ENCODE data around the gene ANO7. TPM values are rescaled to one million over a fixed set of nuclear protein-coding genes. Genes with fewer than 3 reads are reported as not detected.

ANO7 gene
- total and polyA plus RNA-seq, 2 of the 13 experiments (the other 11 are each of a cell fraction or from before 2014, with no cell fraction given): 4.1 to 4.9 TPM

GRCh38 chr2:241224018-241224850, 35.8 kb downstream of the ANO7 start (continued):
- TF ChIP-seq AKNA (CRISPR knock-in tag; IDR thresholded peaks at IDR 0.05; ENCODE audit: borderline replicate concordance) (no peak), ZNF670 (CRISPR knock-in tag; IDR thresholded peaks at IDR 0.05; ENCODE audit: borderline replicate concordance) (no peak), ZNF510 (CRISPR knock-in tag; IDR thresholded peaks at IDR 0.05; ENCODE audit: low read depth) (peak; percentile 66; the same call in 1 of the 2 replicates), DZIP1 (CRISPR knock-in tag; IDR thresholded peaks at IDR 0.05) (0 out of 2 replicates have a peak, but pooled peaks have one; percentile 60), KLF13 (CRISPR knock-in tag; IDR thresholded peaks at IDR 0.05) (peak; percentile 44; the same call in 1 of the 2 replicates), ZSCAN29 (CRISPR knock-in tag; conservative IDR thresholded peaks at IDR 0.05) (peak; percentile 48), PHF21A (CRISPR knock-in tag; IDR thresholded peaks at IDR 0.05) (peak; percentile 97), LCORL (IDR thresholded peaks at IDR 0.05) (no peak), LCORL (CRISPR knock-in tag; IDR thresholded peaks at IDR 0.05) (peak; percentile 96), ZNF720 (CRISPR knock-in tag; IDR thresholded peaks at IDR 0.05) (no peak), ZZZ3 (CRISPR knock-in tag; IDR thresholded peaks at IDR 0.05; ENCODE audit: borderline replicate concordance) (0 out of 2 replicates have a peak, but pooled peaks have one; percentile 48), IRF2 (CRISPR knock-in tag; IDR thresholded peaks at IDR 0.05) (no peak), RFXAP (CRISPR knock-in tag; IDR thresholded peaks at IDR 0.05; ENCODE audit: borderline replicate concordance) (peak; percentile 81; the same call in 1 of the 2 replicates), RXRA (CRISPR knock-in tag; IDR thresholded peaks at IDR 0.05) (peak; percentile 73; the same call in 1 of the 2 replicates), GABPA (IDR thresholded peaks at IDR 0.05; ENCODE audit: low read depth, low read length) (no peak), GABPA (CRISPR knock-in tag; IDR thresholded peaks at IDR 0.05; ENCODE audit: low read depth) (peak; percentile 34; the same call in 1 of the 2 replicates), ZNF589 (CRISPR knock-in tag; conservative IDR thresholded peaks at IDR 0.05) (no peak)
- TF ChIP-seq, protein P1, sequence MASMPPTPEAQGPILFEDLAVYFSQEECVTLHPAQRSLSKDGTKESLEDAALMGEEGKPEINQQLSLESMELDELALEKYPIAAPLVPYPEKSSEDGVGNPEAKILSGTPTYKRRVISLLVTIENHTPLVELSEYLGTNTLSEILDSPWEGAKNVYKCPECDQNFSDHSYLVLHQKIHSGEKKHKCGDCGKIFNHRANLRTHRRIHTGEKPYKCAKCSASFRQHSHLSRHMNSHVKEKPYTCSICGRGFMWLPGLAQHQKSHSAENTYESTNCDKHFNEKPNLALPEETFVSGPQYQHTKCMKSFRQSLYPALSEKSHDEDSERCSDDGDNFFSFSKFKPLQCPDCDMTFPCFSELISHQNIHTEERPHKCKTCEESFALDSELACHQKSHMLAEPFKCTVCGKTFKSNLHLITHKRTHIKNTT (CRISPR knock-in tag; IDR thresholded peaks at IDR 0.05): no peak
- TF ChIP-seq, protein P2, sequence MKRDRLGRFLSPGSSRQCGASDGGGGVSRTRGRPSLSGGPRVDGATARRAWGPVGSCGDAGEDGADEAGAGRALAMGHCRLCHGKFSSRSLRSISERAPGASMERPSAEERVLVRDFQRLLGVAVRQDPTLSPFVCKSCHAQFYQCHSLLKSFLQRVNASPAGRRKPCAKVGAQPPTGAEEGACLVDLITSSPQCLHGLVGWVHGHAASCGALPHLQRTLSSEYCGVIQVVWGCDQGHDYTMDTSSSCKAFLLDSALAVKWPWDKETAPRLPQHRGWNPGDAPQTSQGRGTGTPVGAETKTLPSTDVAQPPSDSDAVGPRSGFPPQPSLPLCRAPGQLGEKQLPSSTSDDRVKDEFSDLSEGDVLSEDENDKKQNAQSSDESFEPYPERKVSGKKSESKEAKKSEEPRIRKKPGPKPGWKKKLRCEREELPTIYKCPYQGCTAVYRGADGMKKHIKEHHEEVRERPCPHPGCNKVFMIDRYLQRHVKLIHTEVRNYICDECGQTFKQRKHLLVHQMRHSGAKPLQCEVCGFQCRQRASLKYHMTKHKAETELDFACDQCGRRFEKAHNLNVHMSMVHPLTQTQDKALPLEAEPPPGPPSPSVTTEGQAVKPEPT (CRISPR knock-in tag; IDR thresholded peaks at IDR 0.05; ENCODE audit: low read depth): 0 out of 2 replicates have a peak, but pooled peaks have one; percentile 47
